ENCODE measurements around the gene PKP3.
"Not testable (repeated sequence)": the region's sequence is repeated elsewhere in the genome, so short reads cannot be mapped to it uniquely, and the experiment has no call there.

The PKP3 gene

GRCh38 chr11:396948-397548, 3.0 kb downstream of the PKP3 start:
- peak in 1 of 2 donors; percentile 35 for DNase-seq

GRCh38 chr11:398826-399225, 4.8 kb downstream of the PKP3 start:
- DNase-seq, result no peak

- DNase-seq, result no peak
These were observed 5.8 kb downstream of the PKP3 start for GRCh38 chr11:399731-400211.

GRCh38 chr11:400241-400689, 6.3 kb downstream of the PKP3 start:
- no peak for DNase-seq

- DNase-seq, result not testable (repeated sequence)
These were observed 7.2 kb downstream of the PKP3 start for GRCh38 chr11:401196-401595.

GRCh38 chr11:403021-403760, 9.2 kb downstream of the PKP3 start:
- DNase-seq, result no peak

- no peak for DNase-seq
These were observed 9.9 kb downstream of the PKP3 start for GRCh38 chr11:403761-404431.

GRCh38 chr11:404551-405264, 10.7 kb downstream of the PKP3 start:
- no peak for DNase-seq

- no peak for DNase-seq
These were observed 11.4 kb downstream of the PKP3 start for GRCh38 chr11:405323-405953.

GRCh38 chr11:405954-406795, 12.2 kb downstream of the PKP3 start:
- DNase-seq, result no peak

GRCh38 chr11:406796-407650, 13.0 kb downstream of the PKP3 start:
- peak; percentile 78 to 90 for DNase-seq

- no peak for DNase-seq
These were observed 13.7 kb downstream of the PKP3 start for GRCh38 chr11:407651-408123.

GRCh38 chr11:408154-409007, 14.4 kb downstream of the PKP3 start:
- no peak for DNase-seq

- no peak for DNase-seq
These were observed 15.1 kb downstream of the PKP3 start for GRCh38 chr11:409008-409599.

GRCh38 chr11:409600-410483, 15.8 kb downstream of the PKP3 start:
- DNase-seq, result no peak

- DNase-seq, result not testable (repeated sequence)
These were observed 16.7 kb downstream of the PKP3 start for GRCh38 chr11:410711-411110.

GRCh38 chr11:411520-411919, 17.5 kb downstream of the PKP3 start:
- DNase-seq, result not testable (repeated sequence)

GRCh38 chr11:412641-413119, 18.7 kb downstream of the PKP3 start:
- DNase-seq, result no peak
